Activated CD8-positive, alpha-beta memory T cell treated with anti-CD3 and anti-CD28 coated beads for 48 hours (primary cell): ENCODE data around the gene RNLS.
"Not testable (repeated sequence)": the region's sequence is repeated elsewhere in the genome, so short reads cannot be mapped to it uniquely, and the experiment has no call there.

Experiments
- DNase-seq, 3 experiments: peaks; one replicate each; pipeline ENCODE4 v3.0.0-alpha.2; 2020; ENCODE audit warnings: low read depth in 2 of 3, low spot score in 2 of 3

The RNLS gene

DNA sequence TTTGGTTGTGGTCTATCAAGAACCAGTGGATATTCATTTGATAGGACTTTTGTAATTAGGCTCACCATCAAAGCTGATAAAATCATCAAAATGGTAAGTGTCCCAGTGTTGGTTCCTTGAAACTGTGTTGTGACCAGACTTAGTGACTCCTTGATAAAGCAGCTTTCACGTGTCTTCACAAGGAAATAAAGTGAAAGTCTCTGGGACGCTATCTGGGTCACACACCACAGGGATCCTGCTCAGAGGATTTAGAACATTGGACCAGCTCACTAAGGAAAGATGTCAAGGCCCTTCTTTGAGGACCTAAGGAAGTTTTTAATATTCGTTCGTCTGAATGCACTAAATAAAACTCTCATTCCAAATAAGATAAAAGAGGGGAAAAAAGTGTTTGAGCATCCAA is 193.1 kb downstream of the RNLS start:
- DNase-seq, result no peak

DNA sequence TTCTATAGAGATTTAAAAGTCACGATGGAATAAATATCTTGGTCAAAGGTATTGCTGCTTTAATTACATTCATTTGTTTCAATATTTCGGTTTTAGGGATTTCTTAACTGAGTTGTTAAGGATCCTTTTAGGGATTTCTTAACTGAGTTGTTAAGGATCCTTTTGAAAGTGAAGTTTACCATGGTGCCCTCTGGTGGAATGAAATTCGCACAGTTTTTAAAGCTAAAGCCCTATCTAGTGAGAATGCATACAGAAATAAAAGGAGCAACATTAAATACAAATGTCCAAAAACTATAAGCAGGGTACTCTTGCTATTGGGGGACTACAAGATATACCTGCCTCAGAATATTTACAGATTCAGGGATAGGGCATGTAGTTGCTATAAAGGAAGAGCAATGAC is 193.7 kb downstream of the RNLS start:
- DNase-seq, result no peak

DNA sequence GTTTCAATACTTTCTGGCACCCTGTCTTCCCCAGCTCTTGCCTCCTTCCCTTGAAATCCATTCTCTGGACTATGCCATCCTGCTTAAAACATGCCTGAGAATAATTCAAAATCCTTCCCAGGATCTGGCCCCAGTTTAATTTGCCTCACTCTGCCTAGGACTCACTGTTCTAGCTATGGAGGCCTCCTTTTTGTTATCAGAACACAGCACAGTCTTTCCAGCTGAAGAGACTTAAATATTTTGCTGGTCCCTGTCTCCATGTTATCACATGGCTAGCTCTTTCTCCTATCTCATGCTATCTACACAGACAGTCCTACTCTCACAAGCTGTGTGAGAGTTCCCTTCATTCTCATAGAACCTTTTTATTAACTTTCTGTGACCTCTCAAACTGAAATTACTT is 194.8 kb downstream of the RNLS start:
- no peak for DNase-seq

DNA sequence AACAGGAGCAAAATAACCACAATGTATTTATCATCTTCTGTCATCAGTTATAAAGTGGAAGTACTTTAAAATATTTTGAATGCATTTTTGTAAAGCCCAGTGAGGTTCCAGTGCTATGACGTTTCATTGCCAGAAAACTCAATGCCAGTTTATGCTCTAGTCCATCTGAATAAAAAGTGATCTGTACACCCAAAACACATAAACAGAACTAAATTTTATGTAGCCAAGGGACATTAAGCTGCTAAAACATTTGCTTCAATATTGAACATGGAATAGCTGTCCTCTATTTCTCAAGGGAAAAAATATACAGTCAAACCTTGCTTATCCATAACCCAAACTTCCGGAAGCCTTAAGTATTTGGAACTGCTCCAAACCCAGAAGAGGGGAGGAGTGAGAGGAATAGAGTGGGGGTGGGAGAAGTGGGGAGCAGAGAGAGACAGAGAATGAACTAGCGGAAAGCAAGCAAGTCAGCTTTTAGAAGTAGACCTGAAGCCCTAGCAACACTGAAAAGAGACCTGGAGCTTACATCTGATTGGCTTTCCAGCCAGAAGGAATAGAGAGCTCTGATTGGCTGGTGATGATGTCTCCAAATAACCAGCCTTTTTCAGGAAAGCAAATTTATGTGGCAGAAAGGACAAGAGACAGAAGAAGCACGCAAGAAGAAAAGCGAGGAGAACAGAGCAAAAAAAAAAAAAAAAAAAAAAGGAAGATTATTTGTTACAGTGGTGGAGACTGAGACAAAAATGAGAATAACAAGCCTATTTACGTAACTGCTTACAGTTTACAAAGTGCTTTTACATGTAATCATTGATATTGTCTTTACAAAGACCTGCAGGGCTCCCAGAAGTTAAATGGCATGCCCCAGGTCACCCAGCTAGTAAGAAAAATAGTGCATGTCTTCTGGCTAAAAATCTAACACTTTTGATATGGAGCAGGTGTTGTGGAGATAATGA is 196.0 kb downstream of the RNLS start:
- no peak for DNase-seq

DNA sequence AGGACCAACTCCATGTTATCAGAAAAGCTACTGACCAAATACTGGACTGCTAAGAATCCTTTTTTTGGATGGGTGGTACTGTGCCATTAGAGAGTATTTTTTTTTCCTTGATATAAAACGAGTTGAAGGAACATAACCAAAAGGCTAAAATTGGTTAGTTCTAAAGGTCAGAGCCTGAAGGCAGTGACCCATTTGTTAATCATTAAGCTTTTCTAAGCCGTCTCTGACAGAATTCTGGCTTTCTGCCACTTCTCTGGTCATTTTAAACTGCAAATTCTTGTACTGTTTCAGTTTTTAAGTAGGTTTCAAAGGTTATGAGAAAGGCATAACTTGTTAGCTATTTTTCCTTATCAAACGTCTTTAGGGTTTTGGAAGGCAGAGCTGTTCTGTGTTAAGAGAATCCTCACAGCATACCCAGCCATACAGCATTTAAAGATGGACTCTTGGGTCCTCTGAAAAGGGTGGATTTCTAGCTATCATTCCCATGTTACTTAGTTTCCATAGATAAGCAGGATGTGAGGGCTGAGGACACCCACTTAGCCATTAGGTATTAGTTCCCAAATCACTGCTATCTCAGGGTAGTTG is 196.8 kb downstream of the RNLS start:
- DNase-seq, result no peak

DNA sequence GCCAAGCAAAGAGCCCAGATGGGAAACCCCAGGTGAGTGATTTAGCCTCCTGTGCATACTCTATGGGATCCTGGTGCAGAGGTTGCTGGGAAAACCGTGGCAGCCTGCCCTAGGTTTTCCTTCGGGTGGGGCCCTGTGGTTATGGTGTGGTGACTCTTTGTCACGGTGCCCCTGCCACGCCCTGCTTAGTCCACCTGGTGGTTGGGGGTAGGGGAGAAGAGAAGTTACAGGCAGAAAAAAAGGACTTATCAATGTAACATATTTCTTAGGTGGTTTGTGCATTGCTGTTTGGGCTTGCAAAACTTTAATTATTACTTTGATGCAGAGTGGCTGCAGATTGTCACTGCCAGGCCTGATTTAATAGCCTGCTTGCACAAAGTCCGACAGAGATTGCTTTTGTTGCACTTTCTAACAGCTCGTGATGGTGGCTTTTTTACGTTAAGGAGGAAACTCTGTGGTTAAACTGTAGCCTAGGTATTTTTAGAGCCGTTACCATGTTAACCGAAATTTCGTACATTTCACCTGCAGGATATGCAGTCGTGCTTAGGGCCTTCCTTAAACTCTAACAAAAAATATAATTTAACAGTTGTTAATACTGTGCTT is 197.4 kb downstream of the RNLS start:
- peak in 2 of 3 experiments; percentile 8 to 23 for DNase-seq

DNA sequence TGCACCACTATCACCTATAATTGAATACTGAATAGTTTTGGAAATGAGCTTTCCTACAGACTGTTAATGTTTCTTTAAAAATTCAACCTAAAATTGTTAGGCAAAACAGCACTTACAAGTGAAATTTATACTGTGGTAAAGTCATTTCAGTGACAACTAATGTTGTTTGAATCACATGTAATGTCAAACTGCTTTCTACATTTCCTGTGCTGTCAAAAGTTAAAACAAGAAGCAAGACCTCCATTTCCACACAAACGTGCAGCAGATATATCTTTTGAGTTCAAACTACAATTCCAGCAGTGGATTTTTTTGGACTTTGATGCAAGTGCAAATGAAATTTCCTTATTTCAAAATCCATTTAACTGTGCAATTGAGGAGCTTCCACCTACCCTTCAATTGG is 199.8 kb downstream of the RNLS start:
- DNase-seq, result no peak

DNA sequence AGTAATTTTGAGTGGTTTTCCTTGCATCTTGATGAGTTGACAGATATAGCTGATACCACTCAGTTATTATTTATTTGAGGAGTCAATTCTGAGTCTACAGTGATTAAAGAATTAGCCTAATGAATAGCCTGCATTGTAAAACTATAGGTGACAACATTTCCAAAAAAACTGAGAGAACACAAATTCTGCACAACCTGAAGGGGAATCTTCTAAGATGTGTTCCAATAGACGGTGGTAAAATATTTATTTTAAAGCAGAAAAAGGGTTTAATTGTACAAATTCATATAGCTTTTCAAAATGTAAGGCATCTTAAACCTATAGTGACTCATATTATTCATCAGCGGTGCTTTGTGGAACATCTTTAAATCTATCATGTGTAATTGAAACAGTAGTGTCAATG is 200.4 kb downstream of the RNLS start:
- DNase-seq, result no peak

DNA sequence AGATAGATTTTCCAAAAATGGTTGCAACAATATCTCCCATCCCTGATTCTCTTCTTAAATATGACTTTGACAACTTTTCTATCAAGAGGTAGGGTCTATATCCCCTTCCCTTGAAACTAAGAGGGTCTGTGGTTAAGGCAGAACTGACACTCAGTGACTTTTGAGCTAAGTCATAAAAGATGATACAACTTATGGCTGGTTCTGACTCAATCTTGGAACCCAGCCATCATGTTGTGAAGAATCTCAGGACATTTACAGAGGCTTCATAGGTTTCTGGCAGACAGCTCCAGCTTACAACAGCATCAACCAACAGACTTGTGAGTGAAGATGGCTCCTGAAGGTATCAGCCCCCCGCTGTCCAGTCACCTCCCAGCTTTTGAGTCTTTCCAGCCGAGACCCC is 203.5 kb downstream of the RNLS start:
- DNase-seq, result no peak

DNA sequence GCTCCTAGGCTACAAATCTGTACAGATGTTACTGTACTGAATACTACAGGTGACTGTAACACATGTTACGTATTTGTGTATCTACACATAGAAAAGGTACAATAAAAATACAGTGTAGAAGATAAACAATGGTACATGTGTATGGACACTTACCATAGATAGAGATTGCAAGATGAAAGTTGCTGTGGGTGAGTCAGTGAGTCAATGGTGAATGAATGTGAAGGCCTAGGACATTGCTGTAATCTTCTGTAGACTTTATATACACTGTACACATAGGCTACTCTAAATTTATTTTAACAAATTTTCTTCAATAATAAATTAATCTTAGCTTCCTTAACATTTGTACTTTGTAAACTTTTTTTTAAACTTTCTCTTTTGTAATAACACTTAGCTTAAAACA is 205.6 kb downstream of the RNLS start:
- DNase-seq, result no peak

DNA sequence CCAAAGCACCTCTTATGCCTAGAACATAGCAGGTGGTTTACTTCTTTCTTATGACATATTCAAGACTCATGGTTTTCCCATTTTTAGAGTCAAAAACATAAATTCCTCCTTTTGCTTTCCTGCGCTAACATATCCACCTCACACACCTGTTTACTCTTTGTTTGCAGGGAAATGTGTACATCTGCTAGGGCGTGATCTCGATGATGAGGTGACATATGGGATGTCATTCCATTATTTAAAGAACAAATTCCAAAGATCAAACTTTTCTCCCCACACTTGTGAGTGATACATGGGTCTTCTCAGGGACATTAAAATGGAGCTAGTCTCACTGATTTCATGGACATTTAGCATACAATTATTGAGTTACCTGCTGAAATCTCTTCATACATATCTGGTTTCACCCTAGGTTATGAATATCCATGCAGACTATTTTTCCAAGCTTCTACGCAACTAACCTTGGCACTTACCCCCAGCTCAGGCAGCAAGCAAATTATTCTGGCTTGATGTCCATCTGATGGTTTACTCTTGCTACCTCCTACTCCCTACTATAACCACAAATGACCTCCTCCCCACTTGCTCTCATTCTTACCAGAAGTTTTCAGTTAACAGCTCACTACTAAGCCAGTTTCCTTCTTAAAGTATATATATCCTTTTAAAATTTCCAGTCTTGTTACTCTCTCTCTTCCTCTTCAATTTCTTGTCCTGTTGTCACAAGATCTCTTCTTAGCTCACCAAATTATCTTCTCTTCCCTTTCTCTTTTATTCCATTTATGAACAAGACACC is 208.5 kb downstream of the RNLS start:
- DNase-seq, result no peak

DNA sequence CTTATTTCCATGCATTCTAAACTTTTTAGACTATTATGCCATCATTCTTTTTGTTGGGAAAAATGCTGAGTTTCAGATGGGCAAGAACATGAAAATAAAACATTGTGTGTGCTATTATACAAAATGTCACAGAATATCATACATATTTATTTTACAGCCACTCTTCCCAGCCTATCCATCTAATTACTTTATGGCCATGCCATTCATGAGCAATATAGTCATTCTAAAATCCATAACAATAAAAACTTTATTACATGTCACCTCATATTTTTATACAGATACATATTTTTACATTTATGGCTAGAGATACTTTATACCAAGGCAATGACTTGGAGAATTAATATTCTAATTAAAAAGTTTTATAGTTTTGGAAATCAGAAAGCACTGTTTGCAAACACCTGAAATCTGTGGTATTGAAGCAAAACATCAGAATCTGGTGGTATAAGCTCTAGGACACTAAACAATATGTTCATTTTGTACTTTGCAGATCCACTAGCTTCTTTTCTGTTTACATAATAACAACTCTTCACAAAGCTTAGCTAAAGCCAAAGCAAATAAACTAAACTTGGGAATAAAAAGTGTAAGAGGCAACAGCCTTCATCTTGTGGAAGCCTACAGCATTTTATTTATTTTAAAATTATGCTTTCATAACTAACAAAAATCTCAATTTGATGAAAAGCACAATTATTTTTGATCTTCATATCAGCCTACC is 210.1 kb downstream of the RNLS start:
- DNase-seq, result no peak

DNA sequence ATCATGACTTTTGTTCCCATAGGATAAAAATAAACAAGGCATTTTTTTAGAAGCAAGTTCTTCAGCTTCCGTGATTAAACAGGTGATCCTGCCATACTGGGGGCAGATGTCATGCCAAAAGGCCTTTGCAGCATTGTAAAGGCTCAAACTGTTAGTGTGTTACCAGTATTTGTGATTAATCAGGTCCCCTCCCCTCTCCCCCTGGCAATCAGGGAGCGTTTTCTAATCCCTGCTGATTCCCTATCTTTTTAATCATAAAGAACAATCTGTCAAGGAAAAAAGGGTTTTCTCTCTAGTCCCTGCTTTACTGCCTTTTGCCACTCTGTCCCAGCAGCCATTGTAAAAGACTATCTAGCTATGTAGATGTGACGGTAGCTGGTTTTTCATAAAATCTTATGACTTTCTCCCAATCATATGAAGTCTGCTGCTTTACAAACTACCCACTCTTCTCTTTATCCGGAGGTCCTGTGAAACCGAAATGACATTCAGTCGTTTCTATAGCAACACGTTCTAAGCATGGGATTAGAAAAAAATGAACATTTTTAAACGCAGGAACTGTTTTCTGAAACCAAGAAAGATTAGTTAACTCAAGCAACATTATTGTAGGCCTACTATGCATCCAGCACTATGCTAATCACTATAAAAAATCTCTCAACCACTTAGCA is 210.9 kb downstream of the RNLS start:
- no peak for DNase-seq

DNA sequence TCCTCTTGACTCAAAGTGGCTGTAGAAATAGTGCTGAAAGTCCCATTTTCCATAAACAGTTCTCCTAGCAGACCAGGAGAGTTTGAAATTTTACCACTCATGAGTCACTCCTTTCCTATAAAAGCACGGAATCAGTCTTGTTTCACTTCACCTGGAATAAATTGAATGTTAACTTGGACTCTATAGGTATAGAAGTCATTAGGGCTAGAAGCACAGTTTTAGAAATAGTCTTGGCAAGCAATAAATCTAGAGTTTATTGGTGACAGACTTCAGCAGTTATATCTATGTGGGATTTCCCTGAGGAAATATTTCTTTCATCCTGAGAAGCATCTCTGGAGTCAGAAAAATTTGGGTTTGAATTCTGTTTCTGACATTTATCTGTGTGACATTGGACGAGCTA is 212.4 kb downstream of the RNLS start:
- DNase-seq, result no peak

DNA sequence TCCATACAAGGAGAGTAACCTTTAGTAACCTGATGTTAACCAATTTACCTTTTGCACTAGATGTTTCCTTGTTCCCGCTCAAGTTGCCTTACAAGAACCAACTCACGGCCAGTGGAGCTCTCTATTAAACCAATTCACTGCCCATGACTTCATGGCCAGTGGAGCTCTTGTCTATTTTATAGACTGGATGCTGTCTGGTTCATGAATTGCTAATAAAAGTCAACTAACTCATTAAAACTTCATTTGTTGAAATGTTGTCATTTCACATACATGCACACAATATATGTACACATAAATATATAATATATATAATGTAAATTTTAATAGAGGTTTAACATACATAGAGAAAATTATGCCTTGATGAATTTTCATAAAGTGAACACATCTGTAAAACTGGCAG is 216.3 kb downstream of the RNLS start:
- no peak for DNase-seq

DNA sequence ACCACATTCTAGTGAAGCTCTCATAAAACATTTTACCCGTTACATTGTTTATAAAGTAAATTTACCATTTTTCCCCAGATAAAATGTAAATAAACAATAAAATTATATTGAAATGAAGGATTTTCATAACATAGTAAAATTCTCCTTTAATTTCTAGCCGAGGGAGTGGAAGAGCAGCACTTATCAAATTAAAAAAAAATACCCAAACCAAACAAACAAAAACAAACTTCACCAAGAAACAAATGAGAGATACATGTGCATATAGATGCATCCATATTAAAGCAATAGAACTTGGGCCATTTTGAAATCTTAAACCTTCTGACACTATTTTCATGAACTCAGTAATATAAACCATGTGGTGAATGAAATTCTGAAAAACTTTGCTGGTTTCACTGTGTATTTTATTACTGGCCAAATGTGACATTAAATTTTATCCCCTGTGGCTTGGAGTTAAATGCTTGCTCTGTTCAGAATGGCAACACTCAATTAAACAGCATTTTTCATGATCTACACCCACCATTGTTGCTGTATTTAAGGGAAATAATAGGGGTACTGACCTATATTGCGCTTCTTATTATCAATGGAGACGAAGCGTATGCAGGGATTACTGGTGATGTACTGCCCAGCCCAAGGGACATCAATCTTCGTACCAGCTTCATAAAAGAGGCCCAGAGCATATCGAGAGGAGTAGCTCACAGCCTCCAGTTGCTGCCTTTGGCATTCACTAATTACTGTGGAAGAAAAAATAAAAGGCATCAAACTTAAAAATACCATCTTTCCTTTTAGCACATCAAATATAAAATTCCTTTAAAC is 220.9 kb downstream of the RNLS start:
- no peak for DNase-seq

DNA sequence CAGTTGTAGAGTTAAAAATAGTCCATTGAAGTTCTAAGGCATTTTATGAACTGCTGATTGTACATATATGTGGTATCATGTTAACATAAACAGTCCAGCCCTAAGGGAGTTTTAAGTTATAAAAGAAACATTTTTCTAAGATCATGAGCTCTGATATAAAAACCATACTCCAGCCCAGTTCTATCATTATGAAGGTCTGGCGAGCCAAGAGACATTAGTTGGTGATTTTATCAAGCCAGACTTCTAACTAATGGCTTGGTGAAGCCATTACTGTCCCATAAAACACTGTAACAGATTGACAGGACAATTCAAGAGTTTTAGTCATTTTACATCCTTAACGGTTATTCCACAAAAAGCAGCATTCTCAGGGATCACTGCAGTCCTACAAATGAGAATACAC is 221.6 kb downstream of the RNLS start:
- DNase-seq, result no peak

DNA sequence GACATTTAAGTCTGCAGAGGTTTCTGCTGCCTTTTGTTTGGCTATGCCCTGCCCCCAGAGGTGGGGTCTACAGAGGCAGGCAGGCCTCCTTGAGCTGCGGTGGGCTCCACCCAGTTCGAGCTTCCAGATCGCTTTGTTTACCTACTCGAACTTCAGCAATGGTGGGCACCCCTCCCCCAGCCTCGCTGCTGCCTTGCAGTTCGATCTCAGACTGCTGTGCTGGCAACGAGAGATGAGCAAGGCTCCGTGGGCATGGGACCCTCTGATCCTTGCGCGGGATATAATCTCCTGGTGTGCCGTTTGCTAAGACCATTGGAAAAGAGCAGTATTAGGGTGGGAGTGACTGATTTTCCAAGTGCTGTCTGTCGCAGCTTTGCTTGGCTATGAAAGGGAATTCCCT is 227.4 kb downstream of the RNLS start:
- not testable (repeated sequence) for DNase-seq

DNA sequence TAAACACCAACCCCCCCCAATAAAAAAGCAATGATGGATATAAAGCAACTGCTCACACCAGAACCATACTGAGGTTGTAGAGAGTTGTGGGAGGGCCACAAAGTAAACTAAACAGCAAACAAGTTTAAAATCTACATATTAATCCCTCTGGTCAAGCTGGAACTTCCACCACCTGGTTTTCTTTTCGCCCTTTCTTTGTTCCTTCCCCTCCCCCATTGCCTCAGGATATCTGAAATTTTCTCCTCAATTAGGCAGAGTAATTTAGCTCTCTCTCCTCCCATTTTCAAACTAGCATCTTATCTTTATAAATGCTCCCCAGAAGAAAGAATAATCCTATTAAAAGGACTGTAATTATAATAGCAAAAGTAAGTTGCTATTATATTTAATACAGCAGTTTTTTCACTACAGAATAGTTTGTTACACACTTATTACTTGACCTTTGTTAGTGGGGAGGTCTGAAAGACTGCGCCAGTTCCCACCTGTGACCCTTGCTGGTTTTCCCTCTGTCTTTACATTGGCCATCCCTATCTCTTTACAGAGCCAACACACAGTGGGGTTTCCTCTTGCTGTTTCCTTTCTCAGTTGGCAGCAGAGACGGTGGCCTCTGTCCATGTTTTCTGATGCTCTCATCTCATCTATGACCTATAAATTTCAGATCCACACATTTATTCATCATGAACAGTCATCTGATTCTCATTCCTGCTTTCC is 235.4 kb downstream of the RNLS start:
- no peak for DNase-seq
